ENCODE results near the gene SH3BP1.

- TF ChIP-seq POLR2A (IDR thresholded peaks at IDR 0.05; ENCODE audit: low read depth, low read length) (no peak), POLR2AphosphoS5 (IDR thresholded peaks at IDR 0.05; ENCODE audit: low read depth, low read length) (no peak)
Measured at GRCh38 chr22:37629928-37630327, 9.5 kb upstream of the SH3BP1 start.

Data from GM12892 (cell line).